ENCODE measurements around the gene UQCR10. TPM values are rescaled to one million over a fixed set of nuclear protein-coding genes. Genes with fewer than 3 reads are reported as not detected.

UQCR10 gene
- total and polyA plus RNA-seq, 2 experiments from 2014 or later: 78.0 to 535 TPM

DNA sequence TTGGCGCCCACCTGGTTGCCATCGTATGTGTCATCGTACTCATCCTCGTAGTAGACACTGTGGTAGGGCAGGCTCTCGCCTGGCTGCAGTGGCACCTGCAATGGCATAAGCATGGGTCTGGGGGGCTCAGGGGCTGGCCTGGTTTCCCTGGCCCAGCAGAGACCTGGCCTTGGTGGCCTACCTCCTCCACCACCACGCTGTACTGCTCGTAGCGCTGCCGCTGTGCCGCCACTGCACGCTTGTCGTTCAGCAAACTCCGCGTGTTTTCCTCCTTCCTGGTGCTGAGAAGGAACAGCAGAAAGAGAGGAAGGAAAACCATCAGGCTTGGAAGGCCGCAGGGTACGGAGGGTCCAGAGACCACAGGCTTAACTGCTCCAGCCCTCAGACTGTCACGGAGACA is 26.2 kb downstream of the UQCR10 start:
- Histone ChIP-seq H3K9me2 (ENCODE audit: insufficient read depth) (no peaks in the 10 kb centered on the region), H3K27me3 (ENCODE audit: insufficient read depth) (no peaks in the 10 kb centered on the region), H2AFZ (no peak overlapping the region), H4K20me1 (replicated peaks; ENCODE audit: insufficient read depth) (no peaks in the 10 kb centered on the region), H3K4me3 (no peak overlapping the region), H3F3A (replicated peaks; ENCODE audit: low read depth) (no peaks in the 10 kb centered on the region), H3K79me2 (replicated peaks; ENCODE audit: insufficient read depth) (no peaks in the 10 kb centered on the region), H3K4me1 (ENCODE audit: insufficient read depth) (no peaks in the 10 kb centered on the region), H3K27ac (ENCODE audit: low read depth) (no peak overlapping the region), H3K4me2 (no peak overlapping the region), H3K36me3 (ENCODE audit: insufficient read depth) (no peaks in the 10 kb centered on the region; the same call in 1 of the 2 replicates)
- Mint-ChIP-seq H3K9me3 (no peaks in the 10 kb centered on the region), H3K4me3 (no peak overlapping the region), H3K36me3 (ENCODE audit: low read depth) (peaks cover 16% of the 10 kb centered on the region), H3K27me3 (ENCODE audit: insufficient read depth, low read depth, poor library complexity) (peaks cover 2% of the 10 kb centered on the region), H3K27ac (no peak overlapping the region), H3K4me1 (no peaks in the 10 kb centered on the region)
- TF ChIP-seq, protein P1, sequence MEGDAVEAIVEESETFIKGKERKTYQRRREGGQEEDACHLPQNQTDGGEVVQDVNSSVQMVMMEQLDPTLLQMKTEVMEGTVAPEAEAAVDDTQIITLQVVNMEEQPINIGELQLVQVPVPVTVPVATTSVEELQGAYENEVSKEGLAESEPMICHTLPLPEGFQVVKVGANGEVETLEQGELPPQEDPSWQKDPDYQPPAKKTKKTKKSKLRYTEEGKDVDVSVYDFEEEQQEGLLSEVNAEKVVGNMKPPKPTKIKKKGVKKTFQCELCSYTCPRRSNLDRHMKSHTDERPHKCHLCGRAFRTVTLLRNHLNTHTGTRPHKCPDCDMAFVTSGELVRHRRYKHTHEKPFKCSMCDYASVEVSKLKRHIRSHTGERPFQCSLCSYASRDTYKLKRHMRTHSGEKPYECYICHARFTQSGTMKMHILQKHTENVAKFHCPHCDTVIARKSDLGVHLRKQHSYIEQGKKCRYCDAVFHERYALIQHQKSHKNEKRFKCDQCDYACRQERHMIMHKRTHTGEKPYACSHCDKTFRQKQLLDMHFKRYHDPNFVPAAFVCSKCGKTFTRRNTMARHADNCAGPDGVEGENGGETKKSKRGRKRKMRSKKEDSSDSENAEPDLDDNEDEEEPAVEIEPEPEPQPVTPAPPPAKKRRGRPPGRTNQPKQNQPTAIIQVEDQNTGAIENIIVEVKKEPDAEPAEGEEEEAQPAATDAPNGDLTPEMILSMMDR (conservative IDR thresholded peaks at IDR 0.05; ENCODE audit: low read depth in 2 of 2): no peak
- TF ChIP-seq REST (IDR thresholded peaks at IDR 0.05; ENCODE audit: unreplicated experiment) (no peak), ZNF462 (CRISPR knock-in tag; IDR thresholded peaks at IDR 0.05) (no peak), ZNF331 (CRISPR knock-in tag; IDR thresholded peaks at IDR 0.05; ENCODE audit: low read depth) (no peak), POLR2AphosphoS5 (IDR thresholded peaks at IDR 0.05; ENCODE audit: low read depth) (no peak), NANOG (IDR thresholded peaks at IDR 0.05; ENCODE audit: borderline replicate concordance) (no peak), JUNB (IDR thresholded peaks at IDR 0.05; ENCODE audit: unreplicated experiment) (no peak), STAT1 (IDR thresholded peaks at IDR 0.05; ENCODE audit: unreplicated experiment) (no peak), CREB1 (CRISPR knock-in tag; IDR thresholded peaks at IDR 0.05; ENCODE audit: low read depth) (no peak), EZH2 (IDR thresholded peaks at IDR 0.05; ENCODE audit: low read depth, unreplicated experiment) (no peak), EZH2phosphoT487 (IDR thresholded peaks at IDR 0.05; ENCODE audit: unreplicated experiment) (no peak), ZNF114 (CRISPR knock-in tag; IDR thresholded peaks at IDR 0.05) (no peak)
- TF ChIP-seq, protein P2, sequence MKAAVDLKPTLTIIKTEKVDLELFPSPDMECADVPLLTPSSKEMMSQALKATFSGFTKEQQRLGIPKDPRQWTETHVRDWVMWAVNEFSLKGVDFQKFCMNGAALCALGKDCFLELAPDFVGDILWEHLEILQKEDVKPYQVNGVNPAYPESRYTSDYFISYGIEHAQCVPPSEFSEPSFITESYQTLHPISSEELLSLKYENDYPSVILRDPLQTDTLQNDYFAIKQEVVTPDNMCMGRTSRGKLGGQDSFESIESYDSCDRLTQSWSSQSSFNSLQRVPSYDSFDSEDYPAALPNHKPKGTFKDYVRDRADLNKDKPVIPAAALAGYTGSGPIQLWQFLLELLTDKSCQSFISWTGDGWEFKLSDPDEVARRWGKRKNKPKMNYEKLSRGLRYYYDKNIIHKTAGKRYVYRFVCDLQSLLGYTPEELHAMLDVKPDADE (IDR thresholded peaks at IDR 0.05): no peak
- DNase-seq (ENCODE audit: low spot score): no peak
- ATAC-seq: no peak
